Nephron (organoid): Measurements from ENCODE around the gene PFDN6.
A peak's percentile ranks its signal among the peaks of the same experiment; 100 is the strongest.

Experiments used
- H3K27ac Mint-ChIP-seq, 3 experiments: 2 replicates each; pipeline ENCODE4 v1.8.0; 2020; ENCODE audit warnings: mixed read lengths in 3 of 3, mild to moderate bottlenecking in 2 of 3, moderate library complexity in 1 of 3
- H3K27me3 Mint-ChIP-seq: 2 replicates; pipeline ENCODE4 v1.8.0; 2021; ENCODE audit warnings: low read depth, mild to moderate bottlenecking, moderate library complexity, mixed read lengths
- H3K36me3 Mint-ChIP-seq: 2 replicates; pipeline ENCODE4 v1.8.0; 2020; ENCODE audit warnings: low read depth, mixed read lengths
- H3K4me1 Mint-ChIP-seq: 2 replicates; pipeline ENCODE4 v1.8.0; 2020; ENCODE audit warnings: mixed read lengths
- H3K4me3 Mint-ChIP-seq, 3 experiments: 2 replicates each; pipeline ENCODE4 v1.8.0; 2020; ENCODE audit warnings: mild to moderate bottlenecking in 3 of 3, mixed read lengths in 3 of 3, moderate library complexity in 2 of 3
- H3K9me3 Mint-ChIP-seq: 2 replicates; pipeline ENCODE4 v1.8.0; 2020; ENCODE audit warnings: mixed read lengths
- CTCF ChIP-seq, 3 experiments: fragments of 200-600 bp; sonication (generic); IDR thresholded peaks; one replicate each; pipeline ENCODE4 v1.5.0; 2021; ENCODE audit warnings: antibody characterized with exemption in 3 of 3; ENCODE audit not compliant: unreplicated experiment in 3 of 3

Gene PFDN6

GRCh38 chr6:33288921-33289783 is at the start of gene PFDN6, which contains the start of gene WDR46:
Gene PFDN6, plus strand, starts transcription at chr6:33289601. Its CDS starts 256 bp downstream, at chr6:33289857.
Gene WDR46, minus strand, starts transcription at chr6:33289239. Its CDS starts 69 bp downstream, at chr6:33289170.
- Mint-ChIP-seq H3K4me1 (peaks cover 31% of the 10 kb centered on the region), H3K36me3 (peaks cover 35% of the 10 kb centered on the region), H3K27me3 (no peaks in the 10 kb centered on the region), H3K4me3 (peak within 1 kb of the TSS; percentile 96 to 98 (median 98)), H3K27ac (peak within 1 kb of the TSS; percentile 56 to 69 (median 66)), H3K9me3 (no peaks in the 10 kb centered on the region)
- TF ChIP-seq CTCF (IDR thresholded peaks at IDR 0.05; ENCODE audit: unreplicated experiment in 3 of 3) = no peak

GRCh38 chr6:33241968-33242367 is 47.4 kb upstream of the PFDN6 start:
- no peak overlapping the region for H3K27ac Mint-ChIP-seq
- peaks cover 40% of the 10 kb centered on the region for H3K27me3 Mint-ChIP-seq
- no peaks in the 10 kb centered on the region for H3K36me3 Mint-ChIP-seq
- H3K4me1 Mint-ChIP-seq = no peaks in the 10 kb centered on the region
- TF ChIP-seq CTCF (IDR thresholded peaks at IDR 0.05; ENCODE audit: unreplicated experiment in 3 of 3) = no peak
- H3K4me3 Mint-ChIP-seq = no peak overlapping the region
- no peaks in the 10 kb centered on the region for H3K9me3 Mint-ChIP-seq

GRCh38 chr6:33243476-33243875 is 45.9 kb upstream of the PFDN6 start:
- no peaks in the 10 kb centered on the region for H3K9me3 Mint-ChIP-seq
- no peak overlapping the region for H3K27ac Mint-ChIP-seq
- H3K4me3 Mint-ChIP-seq = no peak overlapping the region
- H3K4me1 Mint-ChIP-seq = peaks cover under 1% of the 10 kb centered on the region
- H3K36me3 Mint-ChIP-seq = no peaks in the 10 kb centered on the region
- H3K27me3 Mint-ChIP-seq = peaks cover 40% of the 10 kb centered on the region
- TF ChIP-seq CTCF (IDR thresholded peaks at IDR 0.05; ENCODE audit: unreplicated experiment in 3 of 3) = no peak

- no peaks in the 10 kb centered on the region for H3K9me3 Mint-ChIP-seq
- H3K36me3 Mint-ChIP-seq = peaks cover 25% of the 10 kb centered on the region
- H3K4me1 Mint-ChIP-seq = peaks cover 24% of the 10 kb centered on the region
- peak overlapping the region in 2 of 3 experiments; percentile 78 to 92 for H3K27ac Mint-ChIP-seq
- H3K4me3 Mint-ChIP-seq = peak overlapping the region; percentile 88 to 94 (median 91)
- peaks cover 20% of the 10 kb centered on the region for H3K27me3 Mint-ChIP-seq
- TF ChIP-seq CTCF (IDR thresholded peaks at IDR 0.05; ENCODE audit: unreplicated experiment in 3 of 3) = peak; percentile 94 to 99 (median 97)
Observed at GRCh38 chr6:33247977-33248642, 41.3 kb upstream of the PFDN6 start.

- Mint-ChIP-seq H3K4me1 (peaks cover 24% of the 10 kb centered on the region), H3K27ac (peak overlapping the region in 2 of 3 experiments; percentile 78 to 92), H3K4me3 (peak overlapping the region; percentile 88 to 94 (median 91)), H3K36me3 (peaks cover 25% of the 10 kb centered on the region), H3K27me3 (peaks cover 17% of the 10 kb centered on the region), H3K9me3 (no peaks in the 10 kb centered on the region)
- peak in 1 of 3 experiments; percentile 13 for TF ChIP-seq CTCF (IDR thresholded peaks at IDR 0.05; ENCODE audit: unreplicated experiment in 3 of 3)
Observed at GRCh38 chr6:33248643-33248931, 40.8 kb upstream of the PFDN6 start.
